Spleen (tissue), 11 donors: ENCODE measurements around the gene BCKDK. TPM values are rescaled to one million over a fixed set of nuclear protein-coding genes. Genes with fewer than 3 reads are reported as not detected.

Source experiments
- DNase-seq: peaks from one replicate; pipeline ENCODE4 v3.0.0-alpha.2; 2020
- H3K27ac ChIP-seq, 8 donors: fragments of 200-600 bp; sonication (generic) in 7 of 8; 1 replicate in 4 of 8; 2 replicates in 4 of 8; pipeline versions ENCODE4 v1.5.0 to v1.8.0; 2016 to 2021; ENCODE audit warnings: inconsistent platforms in 4 of 8, mild to moderate bottlenecking in 4 of 8, moderate library complexity in 1 of 8
- H3K27me3 ChIP-seq, 7 donors: fragments of 200-600 bp; sonication (generic) in 6 of 7; replicated peaks in 1 of 7; 1 replicate in 4 of 7; 2 replicates in 3 of 7; pipeline versions ENCODE4 v1.5.0 to v1.8.0; 2016 to 2021; ENCODE audit warnings: inconsistent platforms in 3 of 7, mild to moderate bottlenecking in 1 of 7
- H3K36me3 ChIP-seq, 6 donors: fragments of 200-600 bp; sonication (generic) in 5 of 6; 1 replicate in 4 of 6; 2 replicates in 2 of 6; pipeline versions ENCODE4 v1.5.0 to v1.8.0; 2016 to 2021; ENCODE audit warnings: inconsistent platforms in 2 of 6
- H3K4me1 ChIP-seq, 6 donors: fragments of 200-600 bp; sonication (generic) in 5 of 6; 1 replicate in 3 of 6; 2 replicates in 3 of 6; pipeline versions ENCODE4 v1.5.0 to v1.8.0; 2016 to 2021; ENCODE audit warnings: inconsistent platforms in 3 of 6
- H3K4me3 ChIP-seq, 8 donors: fragments of 200-600 bp; sonication (generic) in 7 of 8; 1 replicate in 4 of 8; 2 replicates in 4 of 8; pipeline versions ENCODE4 v1.5.0 to v1.8.0; 2016 to 2021; ENCODE audit warnings: inconsistent platforms in 4 of 8, mild to moderate bottlenecking in 4 of 8, moderate library complexity in 2 of 8
- H3K9me3 ChIP-seq, 8 donors: fragments of 200-600 bp; sonication (generic) in 7 of 8; 1 replicate in 4 of 8; 2 replicates in 4 of 8; pipeline versions ENCODE4 v1.5.0 to v1.8.0; 2016 to 2021; ENCODE audit warnings: inconsistent platforms in 4 of 8
- CTCF ChIP-seq, 11 experiments: fragments of 200-600 bp in 7 of 11; fragments of 450-650 bp in 4 of 11; sonication (generic) in 4 of 11; IDR thresholded peaks in 8 of 11; conservative IDR thresholded peaks in 3 of 11; 1 replicate in 7 of 11; 2 replicates in 4 of 11; pipeline versions ENCODE4 v1.4.0 to v1.8.0; 2016 to 2021; ENCODE audit warnings: antibody characterized with exemption in 11 of 11, inconsistent platforms in 4 of 11, mild to moderate bottlenecking in 1 of 11
- POLR2A ChIP-seq, 3 donors: fragments of 450-650 bp; IDR thresholded peaks; one replicate each; pipeline ENCODE4 v1.5.1; 2017; ENCODE audit warnings: antibody characterized with exemption in 3 of 3, mild to moderate bottlenecking in 1 of 3
- POLR2AphosphoS5 ChIP-seq, 3 donors: sonication (generic); formaldehyde crosslinking; IDR thresholded peaks; one replicate each; pipeline ENCODE4 v1.5.1; 2017; ENCODE audit warnings: antibody characterized with exemption in 3 of 3
- WGBS, 5 donors: extraction: QIAGEN DNeasy Blood & Tissue Kit in 3 of 5; methylation state at CpG; one replicate each; pipeline versions ENCODE4 v1.1.5 to v1.1.7; 2013 to 2018; 5-methylcytosine and 5-hydroxymethylcytosine counted together
- intact Hi-C: fragments of 100-400 bp; cut with DNase I; formaldehyde crosslinking; loops from one replicate; pipeline ENCODE4 v1.15.0; 2023; ENCODE audit warnings: low total_unique reads
- polyA plus RNA-seq, 3 donors: library from polyadenylated mRNA; stranded (reverse); fragments of 200-250 nt; gene quantifications; one replicate each; pipeline ENCODE4 v1.2.1, GENCODE V29; 2013
- total RNA-seq, 7 donors: library from RNA; depleted of rRNA in 3 of 7; stranded (reverse); fragments of >200 nt in 3 of 7; fragmentation: NEBNext Ultra II Directional in 4 of 7; extraction: Animal tissue kit (Norgen Biotek cat#: 25700) in 4 of 7; gene quantifications; one replicate each; pipeline versions ENCODE4 v1.1.0 to v1.2.1, GENCODE V29; 2016 to 2021
- donor health status: healthy with polysubstance abuse.
- donor health status: DM: no; HTN: no; CAD: no; lungs with moderate emphysema.
- donor health status: DM: no; HTN: no; CAD: no.
- donor health status: Bipolar disorder and iron deficiency.
- donor health status: healthy.
- donor health status: DM: no; HTN: no; CAD: no.
- donor health status: DM: yes; HTN: yes; CAD: no.

Gene BCKDK
- total and polyA plus RNA-seq, 10 donors = 15.0 to 55.7 (median 39.0) TPM

DNA sequence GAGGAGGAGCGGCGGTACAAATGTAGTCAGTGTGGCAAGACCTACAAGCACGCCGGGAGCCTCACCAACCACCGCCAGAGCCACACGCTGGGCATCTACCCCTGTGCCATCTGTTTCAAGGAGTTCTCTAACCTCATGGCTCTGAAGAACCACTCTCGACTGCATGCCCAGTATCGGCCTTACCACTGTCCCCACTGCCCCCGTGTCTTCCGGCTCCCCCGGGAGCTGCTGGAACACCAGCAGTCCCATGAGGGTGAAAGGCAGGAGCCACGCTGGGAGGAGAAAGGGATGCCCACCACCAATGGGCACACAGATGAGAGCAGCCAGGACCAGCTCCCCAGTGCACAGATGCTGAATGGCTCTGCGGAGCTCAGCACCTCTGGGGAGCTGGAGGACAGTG is 31.2 kb upstream of the BCKDK start:
- intact Hi-C loops = no loop called here
- Histone ChIP-seq H3K9me3 (no peaks in the 10 kb centered on the region), H3K36me3 (peaks cover 0 to 65% (median 59%) of the 10 kb centered on the region in 6 donors), H3K4me1 (peaks cover 16 to 85% (median 46%) of the 10 kb centered on the region in 6 donors), H3K27me3 (no peaks in the 10 kb centered on the region), H3K4me3 (no peak overlapping the region), H3K27ac (no peak overlapping the region)
- TF ChIP-seq POLR2AphosphoS5 (IDR thresholded peaks at IDR 0.05) (no peak), CTCF (IDR thresholded peaks at IDR 0.05 in 8 of 11, conservative IDR thresholded peaks at IDR 0.05 in 3 of 11) (no peak), POLR2A (IDR thresholded peaks at IDR 0.05) (no peak)
- 93 to 97% (median 95%) methylated on average over 12 to 13 of the region's 13 CpGs for WGBS, 5 donors
- no peak for DNase-seq

DNA sequence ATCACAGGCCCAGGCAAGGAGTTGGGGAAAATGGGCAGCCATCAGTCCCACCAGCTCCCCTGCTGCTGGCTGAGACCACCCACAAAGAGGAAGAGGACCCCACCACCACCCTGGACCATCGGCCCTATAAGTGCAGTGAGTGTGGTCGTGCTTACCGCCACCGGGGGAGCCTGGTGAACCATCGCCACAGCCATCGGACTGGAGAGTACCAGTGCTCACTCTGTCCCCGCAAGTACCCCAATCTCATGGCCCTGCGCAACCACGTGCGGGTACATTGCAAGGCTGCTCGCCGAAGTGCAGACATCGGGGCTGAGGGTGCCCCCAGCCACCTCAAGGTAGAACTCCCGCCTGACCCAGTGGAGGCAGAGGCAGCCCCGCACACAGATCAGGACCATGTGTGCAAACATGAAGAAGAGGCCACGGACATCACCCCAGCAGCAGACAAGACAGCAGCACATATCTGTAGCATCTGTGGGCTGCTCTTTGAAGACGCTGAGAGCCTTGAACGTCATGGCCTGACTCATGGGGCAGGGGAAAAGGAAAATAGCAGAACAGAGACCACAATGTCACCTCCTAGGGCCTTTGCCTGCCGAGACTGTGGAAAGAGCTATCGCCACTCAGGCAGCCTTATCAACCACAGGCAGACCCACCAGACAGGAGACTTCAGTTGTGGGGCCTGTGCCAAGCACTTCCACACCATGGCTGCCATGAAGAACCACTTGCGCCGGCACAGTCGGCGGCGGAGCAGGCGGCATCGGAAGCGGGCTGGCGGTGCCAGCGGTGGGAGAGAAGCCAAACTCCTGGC is 30.4 kb upstream of the BCKDK start:
- Histone ChIP-seq H3K9me3 (no peaks in the 10 kb centered on the region), H3K4me1 (peaks cover 8 to 85% (median 45%) of the 10 kb centered on the region in 6 donors), H3K4me3 (no peak overlapping the region), H3K36me3 (peaks cover 0 to 72% (median 64%) of the 10 kb centered on the region in 6 donors), H3K27ac (no peak overlapping the region), H3K27me3 (no peaks in the 10 kb centered on the region)
- no peak for DNase-seq
- TF ChIP-seq POLR2A (IDR thresholded peaks at IDR 0.05) = no peak
- TF ChIP-seq POLR2AphosphoS5 (IDR thresholded peaks at IDR 0.05) = peak in 2 of 3 donors; percentile 29 to 43
- no peak for TF ChIP-seq CTCF (IDR thresholded peaks at IDR 0.05 in 8 of 11, conservative IDR thresholded peaks at IDR 0.05 in 3 of 11)
- intact Hi-C loops = no loop called here
- 92 to 97% (median 95%) methylated on average over 16 to 30 of the region's 30 CpGs for WGBS, 5 donors

DNA sequence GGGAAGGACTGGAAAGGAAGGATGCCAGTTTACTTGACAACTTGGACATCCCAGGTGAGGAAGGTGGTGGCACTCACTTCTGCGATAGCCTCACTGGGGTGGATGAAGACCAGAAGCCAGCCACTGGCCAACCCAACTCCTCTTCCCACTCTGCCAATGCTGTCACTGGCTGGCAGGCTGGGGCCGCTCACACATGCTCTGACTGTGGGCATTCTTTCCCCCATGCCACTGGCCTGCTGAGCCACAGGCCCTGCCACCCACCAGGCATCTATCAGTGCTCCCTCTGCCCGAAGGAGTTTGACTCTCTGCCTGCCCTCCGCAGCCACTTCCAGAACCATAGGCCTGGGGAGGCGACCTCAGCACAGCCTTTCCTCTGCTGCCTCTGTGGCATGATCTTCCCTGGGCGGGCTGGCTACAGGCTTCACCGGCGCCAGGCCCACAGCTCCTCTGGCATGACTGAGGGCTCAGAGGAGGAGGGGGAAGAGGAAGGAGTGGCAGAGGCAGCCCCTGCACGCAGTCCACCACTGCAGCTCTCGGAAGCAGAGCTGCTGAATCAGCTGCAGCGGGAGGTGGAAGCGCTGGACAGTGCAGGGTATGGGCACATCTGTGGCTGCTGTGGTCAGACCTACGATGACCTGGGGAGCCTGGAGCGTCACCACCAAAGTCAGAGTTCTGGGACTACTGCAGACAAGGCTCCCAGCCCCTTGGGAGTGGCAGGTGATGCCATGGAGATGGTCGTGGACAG is 29.4 kb upstream of the BCKDK start:
- 81 to 93% (median 90%) methylated on average over 10 to 15 of the region's 15 CpGs for WGBS, 5 donors
- TF ChIP-seq CTCF (IDR thresholded peaks at IDR 0.05 in 8 of 11, conservative IDR thresholded peaks at IDR 0.05 in 3 of 11) = no peak
- peak in 1 of 3 donors; percentile 61 for TF ChIP-seq POLR2AphosphoS5 (IDR thresholded peaks at IDR 0.05)
- no peak for TF ChIP-seq POLR2A (IDR thresholded peaks at IDR 0.05)

More for the DNA sequence above, 29.4 kb upstream of the BCKDK start:
- Histone ChIP-seq H3K4me3 (no peak overlapping the region), H3K4me1 (peaks cover 8 to 88% (median 44%) of the 10 kb centered on the region in 6 donors), H3K27ac (peak overlapping the region in 2 of 8 donors; percentile 10 to 11), H3K9me3 (no peaks in the 10 kb centered on the region), H3K36me3 (peaks cover 0 to 82% (median 73%) of the 10 kb centered on the region in 6 donors), H3K27me3 (no peaks in the 10 kb centered on the region)
- DNase-seq = peak; percentile 66
- intact Hi-C loops = no loop called here
